ENCODE data around the gene CCL28.
A peak's percentile ranks its signal among the peaks of the same experiment; 100 is the strongest.
"Not testable (repeated sequence)": the region's sequence is repeated elsewhere in the genome, so short reads cannot be mapped to it uniquely, and the experiment has no call there.

CCL28 gene

DNA sequence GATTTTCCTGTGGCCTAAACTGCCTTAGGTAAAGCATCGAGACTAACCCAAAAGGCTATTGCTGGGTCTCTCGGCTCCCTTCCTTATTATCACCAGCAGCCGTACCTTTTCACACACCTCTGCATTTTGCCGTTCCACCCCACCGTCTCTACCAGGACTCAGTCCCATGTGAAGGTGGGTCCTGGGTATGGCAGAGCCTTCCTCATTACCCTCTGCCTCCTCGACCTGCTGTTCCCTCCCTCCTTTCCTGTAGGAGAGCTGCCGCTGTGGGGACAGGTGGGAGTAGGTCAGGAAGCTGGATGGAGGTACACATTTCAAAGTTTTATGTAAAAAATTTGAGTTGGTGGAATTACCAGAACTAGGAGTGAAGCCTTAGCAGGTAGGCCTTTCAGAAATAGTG, 1.8 kb downstream of the CCL28 start:
- no peak for DNase-seq (ENCODE audit: low read depth in 2 of 2)

DNA sequence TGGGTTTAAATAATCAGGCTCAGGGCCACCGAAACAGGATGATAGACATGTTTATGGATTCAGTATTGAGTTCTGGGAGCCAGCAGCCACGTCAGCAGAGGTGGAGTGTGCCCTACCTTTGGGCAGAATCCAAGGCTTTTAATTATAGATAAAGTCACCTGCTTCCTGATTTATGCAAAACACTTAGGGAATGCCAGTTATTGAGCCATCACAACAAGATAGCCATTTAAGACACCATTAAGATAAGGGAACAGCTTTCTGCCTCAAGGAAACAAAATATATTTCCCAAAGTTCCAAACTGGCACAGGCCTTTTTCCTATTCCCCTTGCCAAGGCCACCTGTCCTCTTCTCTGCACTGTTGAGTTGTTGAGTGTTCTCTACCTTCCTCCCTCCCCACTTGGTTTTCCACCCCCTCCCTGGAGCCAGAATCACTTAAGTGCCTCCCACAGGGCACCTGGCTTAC, 2.4 kb downstream of the CCL28 start:
- no peak for DNase-seq (ENCODE audit: low read depth in 2 of 2)

- DNase-seq (ENCODE audit: low read depth in 2 of 2), result not testable (repeated sequence)
Measured at GRCh38 chr5:43402524-43403066, 9.6 kb downstream of the CCL28 start.

GRCh38 chr5:43401827-43402226, 10.4 kb downstream of the CCL28 start:
- DNase-seq (ENCODE audit: low read depth in 2 of 2), result no peak

GRCh38 chr5:43400082-43400481, 12.1 kb downstream of the CCL28 start:
- DNase-seq (ENCODE audit: low read depth in 2 of 2), result no peak

DNA sequence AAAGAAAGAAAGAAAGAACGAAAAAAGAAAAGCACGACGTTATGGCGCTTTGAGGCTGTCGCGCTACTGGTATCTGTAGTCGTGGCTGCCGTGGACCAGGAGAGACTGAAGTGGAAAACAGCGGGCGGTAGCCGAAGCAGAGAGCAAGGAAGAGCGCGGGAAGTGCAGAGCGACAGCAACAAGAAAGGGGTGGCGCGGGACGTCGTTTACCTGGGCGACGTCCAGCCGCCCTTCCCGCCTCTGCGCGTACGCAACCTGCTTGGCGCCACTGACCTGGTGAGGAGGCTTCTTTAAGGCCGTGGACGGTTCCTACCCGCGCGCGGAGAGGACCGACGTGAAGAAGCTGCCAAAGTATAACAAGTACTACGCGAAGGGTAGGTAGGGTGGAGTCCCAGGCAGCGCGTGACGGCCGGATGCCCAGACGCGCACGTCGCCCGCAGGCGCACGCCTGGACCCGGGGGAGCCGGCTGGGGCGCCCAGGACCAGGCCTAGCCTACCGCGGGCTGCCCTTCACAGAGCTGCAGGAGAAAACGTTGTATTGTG, 15.4 kb downstream of the CCL28 start:
- peak; percentile 31 to 53 for DNase-seq (ENCODE audit: low read depth in 2 of 2)

DNA sequence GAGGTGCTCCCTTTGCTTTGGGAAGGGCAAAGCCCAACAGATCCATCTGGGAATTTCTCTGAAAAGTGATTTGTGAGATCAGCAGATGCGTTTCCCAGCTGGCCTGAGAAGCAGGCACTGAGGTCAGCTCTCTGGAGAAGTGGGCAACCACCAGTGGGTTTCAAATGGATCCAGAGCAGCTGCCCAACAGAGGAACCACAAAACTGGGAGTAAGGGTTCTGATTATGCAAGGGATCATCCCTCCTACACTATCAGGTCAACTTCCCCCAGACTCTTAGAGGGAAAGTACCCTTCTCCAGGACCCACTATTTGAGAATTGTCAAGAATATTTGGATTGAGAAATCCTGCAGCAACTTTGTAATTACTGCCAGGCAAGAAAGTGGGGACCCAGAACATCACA, 21.7 kb downstream of the CCL28 start:
- DNase-seq (ENCODE audit: low read depth in 2 of 2), result no peak

DNA sequence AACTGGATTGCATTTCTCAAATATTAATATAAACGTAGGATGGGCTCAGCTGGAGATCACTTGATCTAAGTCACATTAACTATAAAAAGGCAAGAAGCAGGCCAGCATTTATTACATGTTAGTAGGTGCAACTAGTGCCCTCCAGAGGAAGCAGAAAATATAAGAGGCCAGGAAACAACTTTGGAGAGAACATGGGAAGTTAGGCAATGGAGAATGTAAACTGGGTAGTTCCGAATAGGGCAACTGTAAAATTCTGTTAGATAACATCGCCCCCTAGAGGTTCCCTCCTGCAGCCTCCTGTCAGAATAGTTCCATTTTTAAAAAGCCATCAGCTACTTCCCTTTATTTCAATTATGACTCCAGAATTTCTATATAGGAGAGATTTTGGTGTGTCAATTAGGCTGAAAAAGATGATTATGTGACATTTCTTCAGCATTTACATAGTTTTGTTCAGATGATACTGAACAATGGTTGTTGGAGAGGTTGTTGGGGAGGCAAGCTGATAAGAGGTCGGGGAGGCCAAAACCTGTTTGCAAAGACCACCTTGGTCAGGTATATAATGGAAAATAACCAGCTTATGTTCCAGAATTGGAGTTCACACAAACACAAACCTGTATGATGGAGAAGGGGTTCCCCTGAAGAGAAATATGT, 22.4 kb downstream of the CCL28 start:
- peak; percentile 5 to 26 for DNase-seq (ENCODE audit: low read depth in 2 of 2)

DNA sequence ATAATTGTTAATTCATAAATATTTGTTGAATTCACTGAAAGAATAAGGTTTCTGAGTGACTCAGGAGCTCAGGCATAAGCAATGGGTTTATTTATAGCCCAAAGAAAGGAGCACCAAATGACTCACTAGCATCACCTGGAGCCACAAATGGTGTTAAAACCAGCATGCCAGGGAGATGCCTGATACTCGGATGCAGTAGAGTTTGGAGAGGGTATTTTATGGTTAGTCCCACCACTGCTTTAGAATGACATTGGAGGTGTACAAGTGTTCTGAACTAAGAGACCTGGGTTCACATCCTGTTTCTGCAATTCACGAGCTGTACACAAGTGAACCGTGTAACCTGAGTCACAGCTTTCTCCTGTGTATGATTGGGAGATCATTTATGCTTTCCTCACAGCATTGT, 25.2 kb downstream of the CCL28 start:
- DNase-seq (ENCODE audit: low read depth in 2 of 2), result no peak

DNA sequence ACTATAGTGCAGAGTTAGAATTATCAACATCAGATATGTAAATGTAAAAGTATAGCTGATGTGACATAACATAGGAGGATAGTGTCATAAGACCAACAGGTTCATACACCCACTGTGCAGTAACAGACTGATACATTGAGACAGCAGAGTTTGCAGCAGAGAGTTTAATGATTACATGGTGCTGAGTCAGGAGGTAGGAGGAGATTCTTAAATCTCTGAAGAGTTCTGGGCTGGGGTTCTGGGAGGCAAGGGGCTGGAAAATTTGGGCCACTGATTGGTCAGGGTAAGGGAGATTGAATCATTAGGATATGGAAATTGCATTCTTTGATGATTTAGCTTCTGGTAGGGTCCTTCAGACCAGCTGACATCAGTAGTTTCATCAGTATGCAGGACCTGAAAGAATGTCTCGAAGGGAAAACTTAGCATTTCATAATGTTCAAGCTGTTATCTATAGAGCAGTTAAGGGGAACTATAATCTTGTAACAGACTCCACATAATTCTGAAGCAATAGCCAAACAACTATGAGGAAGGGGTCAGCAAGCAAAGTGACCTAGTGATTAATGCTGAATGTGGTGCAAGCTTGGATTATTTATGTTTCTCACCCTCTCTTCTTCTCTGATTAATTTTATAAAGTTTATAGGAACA, 35.6 kb downstream of the CCL28 start:
- DNase-seq (ENCODE audit: low read depth in 2 of 2), result no peak

DNA sequence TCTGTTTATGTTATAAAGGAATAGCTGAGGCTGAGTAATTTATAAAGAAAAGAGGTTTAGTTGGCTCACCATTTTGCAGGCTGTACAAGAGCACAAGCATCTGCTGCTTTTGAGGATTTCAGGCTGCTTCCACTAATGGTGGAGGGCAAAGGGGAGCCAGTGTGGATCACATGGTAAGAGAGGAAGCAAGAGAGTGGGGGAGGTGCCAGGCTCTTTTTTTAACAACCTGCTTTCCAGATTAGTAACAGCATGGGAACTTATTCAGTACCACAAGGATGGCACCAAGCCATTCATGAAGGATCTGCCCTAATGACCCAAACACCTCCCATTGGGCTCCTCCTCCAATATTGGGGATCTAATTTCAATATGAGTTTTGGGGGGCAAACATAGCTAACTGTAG, 40.4 kb downstream of the CCL28 start:
- DNase-seq (ENCODE audit: low read depth in 2 of 2), result no peak

DNA sequence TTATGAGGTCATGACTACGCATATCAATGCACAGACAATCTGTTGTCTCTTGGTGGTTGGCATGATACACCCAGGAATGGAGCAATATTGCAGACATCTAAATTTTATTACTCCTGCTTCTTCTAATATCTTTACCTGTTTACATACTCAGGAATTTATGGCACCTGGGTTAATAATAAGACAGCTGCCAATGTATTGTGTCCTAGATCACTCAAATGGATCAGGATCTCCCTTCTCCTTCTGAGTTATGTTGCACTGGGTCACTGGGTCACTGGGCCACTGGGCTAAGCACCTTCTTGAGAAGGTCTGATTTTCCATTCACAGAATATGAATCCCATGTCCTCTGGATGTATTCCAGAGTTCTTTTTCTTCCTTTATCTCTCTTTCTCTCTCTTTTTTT, 41.8 kb downstream of the CCL28 start:
- DNase-seq (ENCODE audit: low read depth in 2 of 2), result no peak

GRCh38 chr5:43369651-43370050, 42.5 kb downstream of the CCL28 start:
- no peak for DNase-seq (ENCODE audit: low read depth in 2 of 2)

- no peak for DNase-seq (ENCODE audit: low read depth in 2 of 2)
Measured at GRCh38 chr5:43367909-43368669, 44.1 kb downstream of the CCL28 start.

DNA sequence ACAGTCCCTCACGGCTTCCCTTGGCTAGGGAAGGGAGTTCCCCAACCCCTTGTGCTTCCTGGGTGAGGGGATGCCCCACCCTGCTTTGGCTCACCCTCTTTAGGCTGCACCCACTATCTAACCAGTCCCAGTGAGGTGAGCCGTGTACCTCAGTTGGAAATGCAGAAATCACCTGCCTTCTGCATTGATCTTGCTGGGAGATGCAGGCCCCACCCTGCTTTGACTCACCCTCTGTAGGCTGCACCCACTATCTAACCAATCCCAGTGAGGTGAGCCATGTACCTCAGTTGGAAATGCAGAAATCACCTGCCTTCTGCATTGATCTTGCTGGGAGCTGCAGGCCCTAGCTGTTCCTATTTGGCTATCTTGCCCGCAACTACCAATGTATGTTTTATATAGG, 44.7 kb downstream of the CCL28 start:
- no peak for DNase-seq (ENCODE audit: low read depth in 2 of 2)

DNA sequence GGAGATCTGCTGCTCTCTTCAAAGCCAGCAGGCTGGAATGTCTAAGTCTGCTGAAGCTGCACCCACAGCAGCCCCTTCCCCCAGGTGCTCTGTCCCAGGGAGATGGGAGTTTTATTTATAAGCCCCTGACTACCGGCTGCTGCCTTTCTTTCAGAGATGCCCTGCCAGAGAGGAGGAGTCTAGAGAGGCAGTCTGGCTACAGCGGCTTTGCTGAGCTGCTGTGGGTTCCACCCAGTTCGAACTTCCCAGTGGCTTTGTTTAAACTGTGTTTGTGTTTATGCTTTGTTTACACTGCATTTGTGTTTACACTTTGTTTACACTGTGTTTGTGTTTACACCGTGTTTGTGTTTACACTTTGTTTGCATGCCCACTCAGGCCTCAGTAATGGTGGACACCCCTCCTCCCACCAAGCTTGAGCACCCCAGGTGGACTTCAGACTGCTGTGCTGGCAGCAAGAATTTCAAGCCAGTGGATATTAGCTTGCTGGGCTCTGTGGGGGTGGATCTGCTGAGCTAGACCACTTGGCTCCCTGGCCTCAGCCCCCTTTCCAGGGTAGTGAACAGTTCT, 45.4 kb downstream of the CCL28 start:
- DNase-seq (ENCODE audit: low read depth in 2 of 2), result not testable (repeated sequence)

DNA sequence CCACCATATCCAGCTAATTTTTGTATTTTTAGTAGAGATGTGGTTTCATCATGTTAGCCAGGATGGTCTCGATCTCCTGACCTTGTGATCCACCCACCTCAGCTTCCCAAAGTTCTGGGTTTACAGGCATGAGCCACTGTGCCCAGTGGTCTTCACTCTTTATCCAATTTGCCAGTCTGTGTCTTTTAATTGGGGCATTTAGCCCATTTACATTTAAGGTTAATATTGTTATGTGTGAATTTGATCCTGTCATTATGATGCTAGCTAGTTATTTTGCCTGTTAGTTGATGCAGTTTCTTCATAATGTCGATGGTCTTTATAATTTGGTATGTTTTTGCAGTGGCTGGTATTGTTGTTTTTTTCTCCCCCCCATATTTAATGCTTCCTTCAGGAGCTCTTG, 47.0 kb downstream of the CCL28 start:
- not testable (repeated sequence) for DNase-seq (ENCODE audit: low read depth in 2 of 2)

DNA sequence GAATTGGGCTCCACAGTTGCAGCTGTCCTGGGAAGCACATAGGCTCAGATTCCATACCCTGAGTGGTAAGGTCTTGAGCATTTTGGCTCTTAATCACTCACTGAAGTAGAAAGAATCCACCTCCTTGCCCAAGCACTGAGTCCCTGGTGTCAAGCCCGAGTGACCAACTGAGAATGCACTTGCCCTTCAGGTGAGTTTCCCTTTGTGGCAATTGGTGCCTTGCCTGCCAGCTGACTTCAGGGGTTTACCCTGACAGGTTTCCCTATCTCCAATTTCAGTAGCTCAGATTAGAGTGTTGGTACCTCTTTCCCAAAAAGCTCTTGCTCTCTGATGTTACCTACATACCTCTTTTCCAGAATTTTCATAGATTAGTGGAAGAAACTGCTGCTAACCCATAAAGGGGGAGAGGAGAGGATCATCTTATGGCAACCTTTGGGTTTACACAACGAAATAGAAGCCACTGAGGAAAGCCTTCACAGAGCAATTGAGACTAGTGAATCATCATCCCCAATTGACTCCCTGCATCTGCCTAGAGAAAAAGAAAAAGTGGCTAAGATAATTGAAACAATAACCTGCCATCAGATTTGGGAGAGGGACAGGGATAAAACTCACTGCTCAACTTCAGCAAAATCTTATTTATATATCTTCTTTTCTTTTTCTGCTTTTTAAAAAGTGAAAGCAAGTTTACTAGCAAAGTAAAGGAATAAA, 48.6 kb downstream of the CCL28 start:
- DNase-seq (ENCODE audit: low read depth in 2 of 2), result no peak

DNA sequence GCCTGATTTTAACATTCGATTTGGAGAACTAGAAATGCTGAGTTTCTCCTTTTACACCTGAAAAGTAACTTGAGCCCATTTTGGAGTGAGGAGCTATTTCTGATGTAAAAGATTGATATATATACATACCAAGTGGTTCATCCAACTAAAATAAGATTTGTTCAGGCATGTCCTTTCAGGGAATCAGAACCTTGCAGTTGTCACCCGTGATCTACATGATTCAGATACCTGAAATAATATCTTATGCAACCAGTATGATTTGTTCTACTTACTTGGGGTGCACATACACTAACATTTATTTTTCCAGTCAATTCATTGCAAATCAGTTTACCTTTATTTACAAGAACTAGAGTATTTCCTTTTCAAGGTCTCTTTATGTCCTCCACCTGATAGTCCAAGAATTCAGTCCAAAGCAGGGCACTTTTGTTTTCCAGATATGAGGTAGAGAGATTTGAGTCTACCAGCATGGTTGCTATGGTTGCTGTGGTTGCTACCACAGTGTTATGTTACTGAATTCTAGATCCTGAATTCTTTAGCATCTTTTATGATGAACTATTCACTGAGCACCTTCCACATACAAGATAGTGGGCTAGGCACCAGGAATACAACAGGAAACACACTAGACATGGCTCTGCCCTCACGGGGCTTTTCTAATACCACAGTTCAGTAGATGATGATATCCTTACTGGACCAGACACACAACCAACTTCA, 49.3 kb downstream of the CCL28 start:
- no peak for DNase-seq (ENCODE audit: low read depth in 2 of 2)

GRCh38 chr5:43358726-43359125, 53.5 kb downstream of the CCL28 start:
- DNase-seq (ENCODE audit: low read depth in 2 of 2), result no peak

DNA sequence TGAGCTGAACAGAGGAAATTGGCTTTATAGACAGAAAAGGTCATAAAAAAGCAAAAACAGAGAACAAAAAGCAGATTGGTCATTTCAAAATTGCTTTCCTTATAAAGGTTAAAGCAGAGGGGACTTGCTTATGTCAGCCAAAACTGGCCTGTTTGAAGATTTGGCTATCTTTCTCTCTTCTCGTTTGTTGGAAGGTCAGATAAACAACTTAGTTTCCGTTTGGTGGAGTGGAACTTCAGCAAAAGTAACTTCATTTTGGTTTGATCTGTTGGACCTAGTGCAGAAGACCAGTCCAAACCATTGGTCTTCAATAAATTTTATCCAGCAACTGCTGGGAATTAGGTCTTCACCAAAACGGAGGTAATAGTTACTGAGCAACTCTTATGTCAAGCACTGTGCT, 53.9 kb downstream of the CCL28 start:
- DNase-seq (ENCODE audit: low read depth in 2 of 2), result no peak

Measured in stimulated activated CD4-positive, alpha-beta T cell treated with anti-CD3 and anti-CD28 coated beads, Interleukin-12 subunit alpha, Interleukin-12 subunit beta, amount 100 ng/mL, for 24 hours (primary cell).